Testis (tissue), 2 donors: Measurements from ENCODE around the gene TMEM225B.
"Not testable (repeated sequence)": the region's sequence is repeated elsewhere in the genome, so short reads cannot be mapped to it uniquely, and the experiment has no call there.

Experiments used
- POLR2A ChIP-seq: fragments of 450-650 bp; IDR thresholded peaks from one replicate; pipeline ENCODE4 v1.6.1; 2017; ENCODE audit warnings: antibody characterized with exemption, mild to moderate bottlenecking, moderate library complexity
- TF ChIP-seq, protein P1 (sequence below), 3 experiments: fragments of 450-650 bp in 2 of 3; fragments of 200-600 bp in 1 of 3; sonication (generic) in 1 of 3; IDR thresholded peaks; one replicate each; pipeline ENCODE4 v1.5.1; 2016 to 2019; ENCODE audit warnings: antibody characterized with exemption in 3 of 3, mild to moderate bottlenecking in 2 of 3, moderate library complexity in 1 of 3

DNA sequence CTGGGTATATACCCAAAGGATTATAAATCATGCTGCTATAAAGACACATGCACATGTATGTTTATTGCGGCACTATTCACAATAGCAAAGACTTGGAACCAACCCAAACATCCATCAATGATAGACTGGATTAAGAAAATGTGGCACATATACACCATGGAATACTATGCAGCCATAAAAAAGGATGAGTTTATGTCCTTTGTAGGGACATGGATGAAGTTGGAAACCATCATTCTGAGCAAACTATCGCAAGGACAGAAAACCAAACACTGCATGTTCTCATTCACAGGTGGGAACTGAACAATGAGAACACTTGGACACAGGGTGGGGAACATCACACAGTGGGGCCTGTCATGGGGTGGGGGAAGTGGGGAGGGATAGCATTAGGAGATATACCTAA, 48.5 kb upstream of the TMEM225B start:
- TF ChIP-seq, protein P1, sequence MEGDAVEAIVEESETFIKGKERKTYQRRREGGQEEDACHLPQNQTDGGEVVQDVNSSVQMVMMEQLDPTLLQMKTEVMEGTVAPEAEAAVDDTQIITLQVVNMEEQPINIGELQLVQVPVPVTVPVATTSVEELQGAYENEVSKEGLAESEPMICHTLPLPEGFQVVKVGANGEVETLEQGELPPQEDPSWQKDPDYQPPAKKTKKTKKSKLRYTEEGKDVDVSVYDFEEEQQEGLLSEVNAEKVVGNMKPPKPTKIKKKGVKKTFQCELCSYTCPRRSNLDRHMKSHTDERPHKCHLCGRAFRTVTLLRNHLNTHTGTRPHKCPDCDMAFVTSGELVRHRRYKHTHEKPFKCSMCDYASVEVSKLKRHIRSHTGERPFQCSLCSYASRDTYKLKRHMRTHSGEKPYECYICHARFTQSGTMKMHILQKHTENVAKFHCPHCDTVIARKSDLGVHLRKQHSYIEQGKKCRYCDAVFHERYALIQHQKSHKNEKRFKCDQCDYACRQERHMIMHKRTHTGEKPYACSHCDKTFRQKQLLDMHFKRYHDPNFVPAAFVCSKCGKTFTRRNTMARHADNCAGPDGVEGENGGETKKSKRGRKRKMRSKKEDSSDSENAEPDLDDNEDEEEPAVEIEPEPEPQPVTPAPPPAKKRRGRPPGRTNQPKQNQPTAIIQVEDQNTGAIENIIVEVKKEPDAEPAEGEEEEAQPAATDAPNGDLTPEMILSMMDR (IDR thresholded peaks at IDR 0.05), result not testable (repeated sequence)
- not testable (repeated sequence) for TF ChIP-seq POLR2A
